ENCODE data around the gene NHS. TPM values are rescaled to one million over a fixed set of nuclear protein-coding genes. Genes with fewer than 3 reads are reported as not detected.

The NHS gene
- total RNA-seq, 2 experiments from 2014 or later = 0.81 to 1.7 TPM

DNA sequence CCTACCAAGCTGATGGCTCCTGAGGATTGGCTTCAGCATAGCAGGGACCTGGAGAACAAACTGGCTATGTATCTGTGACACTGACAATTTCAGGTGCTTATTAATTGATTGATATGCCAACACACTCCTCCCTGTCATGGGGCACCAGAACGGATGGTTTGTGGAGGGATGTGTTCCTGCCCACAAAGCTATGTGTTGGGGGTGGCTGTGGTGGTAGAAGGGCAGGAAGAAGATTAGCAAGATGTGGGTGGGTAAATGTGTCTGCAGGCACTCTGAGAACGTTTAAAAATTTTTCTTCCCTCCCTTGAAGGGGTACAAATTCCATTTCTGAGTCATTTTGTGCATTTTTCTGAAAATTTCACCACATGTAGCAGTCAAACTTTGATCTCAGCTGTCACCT is 307.3 kb downstream of the NHS start:
- ChIA-PET POLR2A (no interaction called here), CTCF (interaction anchor here (1.1 kb wide), 1 partner anchor 91 kb away, joined by 4 read pairs; no protein-coding TSS in a partner anchor)
- Mint-ChIP-seq H3K4me3 (no peak overlapping the region), H3K27ac (peak overlapping the region; percentile 77), H3K9me3 (ENCODE audit: insufficient read depth) (no peaks in the 10 kb centered on the region), H3K36me3 (ENCODE audit: low read depth) (no peaks in the 10 kb centered on the region), H3K27me3 (ENCODE audit: low read depth) (no peaks in the 10 kb centered on the region), H3K4me1 (ENCODE audit: low read depth) (peaks cover 33% of the 10 kb centered on the region)
- peak; percentile 45 for DNase-seq
- ATAC-seq = peak; percentile 42

DNA sequence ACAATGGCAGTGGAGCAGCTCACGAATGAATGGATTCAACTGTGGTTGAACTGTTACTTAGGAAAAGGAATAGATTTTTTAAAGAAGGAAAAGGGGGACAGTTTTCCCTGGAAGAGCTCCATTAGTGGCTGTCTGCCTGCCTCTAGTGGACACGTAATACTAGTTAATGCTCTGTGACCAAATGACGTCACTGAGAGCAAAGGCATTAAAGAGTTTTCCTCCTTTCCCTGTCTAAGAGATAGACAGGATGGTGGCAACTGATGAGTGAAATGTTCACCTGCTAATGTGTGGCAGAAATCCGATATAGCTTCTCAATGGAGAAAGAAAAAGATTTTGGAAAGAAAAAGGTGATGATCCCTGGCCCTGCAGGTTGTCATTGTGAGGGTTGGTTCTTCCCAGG is 310.0 kb downstream of the NHS start:
- no peaks in the 10 kb centered on the region for H3K27me3 Mint-ChIP-seq (ENCODE audit: low read depth)
- H3K27ac Mint-ChIP-seq = no peak overlapping the region
- ChIA-PET POLR2A (interaction anchor here (0.6 kb wide), 1 partner anchor 17 kb away, joined by 3 read pairs; no protein-coding TSS in a partner anchor), CTCF (no interaction called here)
- peaks cover 34% of the 10 kb centered on the region for H3K4me1 Mint-ChIP-seq (ENCODE audit: low read depth)
- no peak for ATAC-seq
- H3K36me3 Mint-ChIP-seq (ENCODE audit: low read depth) = no peaks in the 10 kb centered on the region
- no peak for DNase-seq
- H3K4me3 Mint-ChIP-seq = no peak overlapping the region
- H3K9me3 Mint-ChIP-seq (ENCODE audit: insufficient read depth) = no peaks in the 10 kb centered on the region

DNA sequence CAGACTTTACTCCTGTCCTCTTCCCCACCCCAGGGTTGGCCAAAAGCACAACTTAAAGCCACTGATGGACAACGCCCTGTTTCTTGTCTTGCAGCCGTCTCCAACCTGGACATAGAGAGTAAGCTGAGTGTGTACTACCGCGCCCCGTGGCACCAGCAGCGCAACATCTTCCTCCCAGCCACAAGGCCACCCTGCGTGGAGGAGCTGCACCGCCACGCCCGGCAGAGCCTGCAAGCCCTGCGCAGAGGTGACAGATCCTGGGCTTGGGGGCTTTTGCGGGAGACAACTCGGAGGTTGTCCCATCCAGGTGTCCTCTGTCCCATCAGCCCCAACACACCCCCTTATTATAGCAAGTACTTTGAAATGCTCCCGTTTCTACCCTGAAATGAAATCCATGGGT is 312.6 kb downstream of the NHS start:
- Mint-ChIP-seq H3K27ac (no peak overlapping the region), H3K27me3 (ENCODE audit: low read depth) (no peaks in the 10 kb centered on the region), H3K4me3 (no peak overlapping the region), H3K36me3 (ENCODE audit: low read depth) (no peaks in the 10 kb centered on the region), H3K4me1 (ENCODE audit: low read depth) (peaks cover 17% of the 10 kb centered on the region), H3K9me3 (ENCODE audit: insufficient read depth) (no peaks in the 10 kb centered on the region)
- CTCF ChIA-PET = no interaction called here
- POLR2A ChIA-PET = no interaction called here
- DNase-seq (no peak), ATAC-seq (no peak)

DNA sequence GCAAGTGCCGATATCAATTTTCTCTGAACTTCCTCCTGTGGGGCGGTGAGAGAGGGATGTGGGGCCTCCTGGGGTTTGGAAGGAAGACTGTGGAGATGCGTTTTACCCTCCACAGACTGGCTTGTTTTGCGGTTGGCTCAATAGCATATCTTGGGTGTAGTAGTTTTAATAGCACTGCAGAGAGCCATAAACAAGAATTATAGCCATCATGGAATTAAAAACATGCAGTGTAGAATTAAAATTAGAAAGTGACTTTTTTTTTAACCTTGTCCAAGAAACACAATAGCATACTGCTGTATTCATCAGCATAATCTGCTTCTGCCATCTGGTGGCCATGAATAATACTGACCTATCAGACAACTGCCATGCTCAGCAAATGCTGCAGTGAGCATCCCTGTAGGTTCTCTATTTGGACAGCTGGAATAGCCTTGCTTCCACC is 315.0 kb downstream of the NHS start:
- H3K4me3 Mint-ChIP-seq = no peak overlapping the region
- H3K27me3 Mint-ChIP-seq (ENCODE audit: low read depth) = no peaks in the 10 kb centered on the region
- POLR2A ChIA-PET = no interaction called here
- no peaks in the 10 kb centered on the region for H3K36me3 Mint-ChIP-seq (ENCODE audit: low read depth)
- peak; percentile 71 for ATAC-seq
- peaks cover 3% of the 10 kb centered on the region for H3K4me1 Mint-ChIP-seq (ENCODE audit: low read depth)
- CTCF ChIA-PET = interaction anchor here (0.9 to 1.2 kb wide), 4 partner anchors 30 to 446 kb away, joined by 3 to 9 read pairs (median 4); no protein-coding TSS in a partner anchor
- no peak overlapping the region for H3K27ac Mint-ChIP-seq
- peak; percentile 52 for DNase-seq
- no peaks in the 10 kb centered on the region for H3K9me3 Mint-ChIP-seq (ENCODE audit: insufficient read depth)

DNA sequence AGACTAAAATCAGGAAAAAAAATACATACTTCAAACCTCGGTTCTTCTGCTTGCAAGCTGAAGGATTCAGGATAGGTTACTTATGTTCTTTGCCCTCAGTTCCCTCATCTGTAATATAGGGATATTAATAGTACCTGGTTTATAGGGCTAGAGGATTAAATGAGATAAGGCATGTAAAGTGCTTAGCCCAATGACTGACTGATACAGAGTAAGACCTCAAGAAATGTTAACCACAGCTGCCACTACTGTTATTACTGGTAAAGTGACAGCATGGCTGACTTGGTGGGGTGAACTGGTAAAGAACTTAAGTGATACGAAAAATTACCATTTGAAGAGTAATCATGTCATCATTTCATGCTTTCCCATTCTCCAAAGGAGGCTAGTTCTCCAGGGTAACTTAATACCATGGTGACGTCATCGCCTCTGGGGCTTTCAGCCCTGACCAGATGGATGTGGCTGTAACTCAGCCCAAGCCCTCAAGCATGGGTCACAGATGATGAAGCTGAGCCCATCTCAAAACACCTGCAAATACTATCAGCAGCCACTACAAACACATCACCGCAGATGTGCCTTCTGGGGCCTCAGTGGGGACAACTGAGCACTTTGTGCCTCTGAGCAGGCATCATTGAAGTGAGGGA is 317.8 kb downstream of the NHS start:
- Mint-ChIP-seq H3K9me3 (ENCODE audit: insufficient read depth) (no peaks in the 10 kb centered on the region), H3K4me1 (ENCODE audit: low read depth) (peaks cover 3% of the 10 kb centered on the region), H3K27ac (no peak overlapping the region), H3K27me3 (ENCODE audit: low read depth) (no peaks in the 10 kb centered on the region), H3K36me3 (ENCODE audit: low read depth) (no peaks in the 10 kb centered on the region), H3K4me3 (no peak overlapping the region)
- ATAC-seq = no peak
- POLR2A ChIA-PET = no interaction called here
- no peak for DNase-seq
- CTCF ChIA-PET = no interaction called here

DNA sequence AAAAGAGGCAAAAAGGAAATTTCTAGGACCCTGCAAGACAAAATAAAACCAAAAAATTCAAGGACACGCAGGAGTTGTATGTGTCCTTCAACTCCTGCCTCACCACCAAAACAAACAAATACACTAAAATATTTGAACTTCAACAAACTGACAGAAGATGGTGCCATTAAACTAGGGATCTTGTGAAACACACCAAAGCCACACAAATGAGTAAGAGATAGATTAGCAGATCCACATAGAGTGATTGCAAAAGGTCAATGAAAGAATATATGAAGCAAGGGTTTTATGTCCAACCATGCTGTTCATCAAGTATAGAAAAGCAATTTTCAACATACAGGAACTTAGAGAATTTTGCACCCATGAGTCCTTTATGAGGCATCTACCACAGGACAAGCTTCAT is 322.2 kb downstream of the NHS start:
- no peak for ATAC-seq
- Mint-ChIP-seq H3K9me3 (ENCODE audit: insufficient read depth) (no peaks in the 10 kb centered on the region), H3K27me3 (ENCODE audit: low read depth) (no peaks in the 10 kb centered on the region), H3K36me3 (ENCODE audit: low read depth) (no peaks in the 10 kb centered on the region), H3K27ac (no peak overlapping the region), H3K4me1 (ENCODE audit: low read depth) (no peaks in the 10 kb centered on the region), H3K4me3 (no peak overlapping the region)
- DNase-seq = no peak
- POLR2A ChIA-PET = no interaction called here
- CTCF ChIA-PET = no interaction called here

DNA sequence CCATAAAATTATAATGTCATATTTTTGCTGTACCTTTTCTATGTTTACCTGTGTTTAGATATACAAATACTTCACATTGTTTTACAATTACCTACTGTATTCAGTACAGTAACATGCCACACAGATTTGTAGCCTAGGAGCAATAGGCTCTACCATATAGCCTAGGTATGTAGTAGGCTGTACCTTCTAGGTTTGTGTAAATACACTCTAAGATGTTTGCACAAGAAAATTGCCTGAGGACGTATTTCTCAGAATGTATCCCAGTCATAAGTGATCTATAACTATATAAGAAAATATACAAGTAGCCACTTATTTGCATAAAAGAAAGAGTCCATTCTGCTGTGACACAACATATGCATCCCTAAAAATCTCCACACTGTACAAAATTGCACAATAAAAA is 326.0 kb downstream of the NHS start:
- H3K27me3 Mint-ChIP-seq (ENCODE audit: low read depth) = no peaks in the 10 kb centered on the region
- no peak for DNase-seq
- no peaks in the 10 kb centered on the region for H3K36me3 Mint-ChIP-seq (ENCODE audit: low read depth)
- no peak overlapping the region for H3K4me3 Mint-ChIP-seq
- H3K27ac Mint-ChIP-seq = no peak overlapping the region
- H3K9me3 Mint-ChIP-seq (ENCODE audit: insufficient read depth) = no peaks in the 10 kb centered on the region
- POLR2A ChIA-PET = no interaction called here
- no peaks in the 10 kb centered on the region for H3K4me1 Mint-ChIP-seq (ENCODE audit: low read depth)
- CTCF ChIA-PET = no interaction called here
- no peak for ATAC-seq

DNA sequence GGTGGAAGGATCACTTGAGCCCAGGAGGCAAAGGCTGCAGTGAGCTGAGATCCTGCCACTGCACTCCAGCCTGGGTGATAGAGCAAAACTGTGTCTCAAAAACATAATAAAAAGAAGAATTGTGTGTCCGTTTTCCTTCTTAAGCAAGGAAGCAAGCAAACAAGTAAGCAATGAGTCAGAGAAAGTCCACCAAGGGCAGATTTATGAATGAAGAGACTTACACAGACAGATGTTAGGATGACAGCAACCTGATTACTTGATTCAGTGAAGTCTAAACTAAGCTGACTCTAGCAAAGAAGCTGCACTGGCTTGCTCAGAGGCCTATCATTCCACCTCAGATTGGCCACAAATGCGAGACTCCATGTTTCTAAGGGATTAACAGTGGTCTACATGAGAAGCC is 328.2 kb downstream of the NHS start:
- no peaks in the 10 kb centered on the region for H3K27me3 Mint-ChIP-seq (ENCODE audit: low read depth)
- CTCF ChIA-PET = no interaction called here
- H3K27ac Mint-ChIP-seq = no peak overlapping the region
- no peak for DNase-seq
- no peaks in the 10 kb centered on the region for H3K4me1 Mint-ChIP-seq (ENCODE audit: low read depth)
- no peak for ATAC-seq
- H3K9me3 Mint-ChIP-seq (ENCODE audit: insufficient read depth) = no peaks in the 10 kb centered on the region
- POLR2A ChIA-PET = no interaction called here
- no peak overlapping the region for H3K4me3 Mint-ChIP-seq
- no peaks in the 10 kb centered on the region for H3K36me3 Mint-ChIP-seq (ENCODE audit: low read depth)

DNA sequence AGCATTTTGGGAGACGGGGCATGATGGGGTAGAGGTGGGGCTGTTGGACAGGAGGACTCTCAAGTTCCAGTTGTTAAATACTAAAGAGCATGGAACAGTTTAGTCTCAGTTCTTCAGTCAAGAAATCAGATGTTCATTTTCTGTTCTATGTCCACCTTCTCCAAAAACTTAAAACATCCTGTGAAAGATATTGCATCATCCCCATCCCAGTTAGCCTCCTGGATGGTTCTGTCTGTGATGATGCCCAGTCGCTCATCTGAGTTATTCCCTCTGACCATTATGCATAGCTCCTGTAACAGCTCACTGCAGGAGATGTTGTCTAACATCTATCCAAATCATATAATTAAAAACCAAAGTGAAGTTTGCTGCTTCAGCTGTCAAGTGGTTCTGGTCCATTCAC is 330.2 kb downstream of the NHS start:
- ATAC-seq = no peak
- H3K27me3 Mint-ChIP-seq (ENCODE audit: low read depth) = no peaks in the 10 kb centered on the region
- no peak for DNase-seq
- H3K36me3 Mint-ChIP-seq (ENCODE audit: low read depth) = no peaks in the 10 kb centered on the region
- POLR2A ChIA-PET = interaction anchor here (0.6 kb wide), 1 partner anchor 149 kb away, joined by 3 read pairs; no protein-coding TSS in a partner anchor
- H3K9me3 Mint-ChIP-seq (ENCODE audit: insufficient read depth) = no peaks in the 10 kb centered on the region
- CTCF ChIA-PET = no interaction called here
- H3K4me3 Mint-ChIP-seq = no peak overlapping the region
- H3K4me1 Mint-ChIP-seq (ENCODE audit: low read depth) = no peaks in the 10 kb centered on the region
- H3K27ac Mint-ChIP-seq = no peak overlapping the region

DNA sequence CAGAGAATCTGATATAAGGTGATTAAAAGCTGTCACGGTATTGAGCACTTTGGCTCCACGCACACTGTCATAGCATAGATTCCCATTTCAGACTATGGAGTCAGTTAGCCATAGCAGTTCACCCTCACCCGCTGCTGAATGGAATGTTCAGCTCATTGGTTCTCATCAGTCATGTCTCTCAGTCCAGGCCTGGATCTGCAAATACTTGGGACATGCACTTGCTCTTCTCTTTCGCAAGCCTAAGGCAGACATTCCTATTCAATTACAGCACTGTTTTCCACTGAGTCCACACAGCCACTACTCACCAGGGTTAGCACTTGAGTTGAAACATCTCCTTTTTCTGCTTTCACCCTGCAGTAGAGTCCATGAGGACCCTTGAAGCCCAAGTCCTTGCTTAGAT is 331.7 kb downstream of the NHS start:
- CTCF ChIA-PET = no interaction called here
- ATAC-seq (no peak), DNase-seq (no peak)
- POLR2A ChIA-PET = no interaction called here
- Mint-ChIP-seq H3K27me3 (ENCODE audit: low read depth) (no peaks in the 10 kb centered on the region), H3K27ac (no peak overlapping the region), H3K36me3 (ENCODE audit: low read depth) (no peaks in the 10 kb centered on the region), H3K4me1 (ENCODE audit: low read depth) (no peaks in the 10 kb centered on the region), H3K4me3 (no peak overlapping the region), H3K9me3 (ENCODE audit: insufficient read depth) (no peaks in the 10 kb centered on the region)

DNA sequence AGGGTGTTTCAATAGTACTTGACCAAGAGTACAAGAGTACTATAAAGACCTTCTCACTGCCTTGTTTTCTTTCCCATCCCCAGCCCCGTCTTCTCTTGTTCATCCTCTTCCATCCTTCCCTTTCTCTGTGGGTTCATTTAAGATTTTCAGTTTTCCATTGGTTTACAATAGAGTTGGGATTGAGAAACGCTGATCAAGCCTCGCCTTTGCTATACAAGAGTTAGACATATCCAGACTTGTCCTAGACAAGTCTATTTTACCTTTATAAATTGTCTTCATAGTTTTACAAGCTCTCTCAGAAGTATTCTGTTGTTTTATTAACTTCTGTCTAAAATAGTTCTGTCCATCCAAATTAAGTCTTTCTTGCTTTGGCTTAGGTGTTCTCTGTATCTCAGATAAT is 332.7 kb downstream of the NHS start:
- DNase-seq = no peak
- Mint-ChIP-seq H3K27me3 (ENCODE audit: low read depth) (no peaks in the 10 kb centered on the region), H3K36me3 (ENCODE audit: low read depth) (no peaks in the 10 kb centered on the region), H3K27ac (no peak overlapping the region), H3K9me3 (ENCODE audit: insufficient read depth) (no peaks in the 10 kb centered on the region), H3K4me3 (no peak overlapping the region), H3K4me1 (ENCODE audit: low read depth) (no peaks in the 10 kb centered on the region)
- POLR2A ChIA-PET = no interaction called here
- CTCF ChIA-PET = no interaction called here
- ATAC-seq = no peak

DNA sequence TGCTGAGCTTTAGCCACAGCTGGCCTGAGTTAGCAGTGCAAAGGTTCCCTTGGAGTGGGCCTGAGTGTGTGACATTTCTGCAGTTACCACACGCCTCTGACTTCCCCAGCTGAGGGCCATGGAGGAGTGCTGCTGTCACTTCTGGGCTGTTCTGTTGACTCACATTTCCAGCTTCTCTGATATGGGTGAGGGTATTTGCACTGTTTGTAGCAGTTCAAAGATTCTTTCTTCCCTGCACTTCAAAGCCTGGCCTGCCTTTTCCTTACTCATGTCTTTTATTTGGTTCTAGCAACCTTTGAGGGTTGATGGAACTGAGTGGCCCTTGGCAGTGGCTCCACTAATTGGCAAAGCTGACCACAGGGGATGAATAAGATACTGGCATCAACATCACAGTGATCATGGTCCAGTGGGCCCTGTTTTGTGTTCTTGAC is 335.9 kb downstream of the NHS start:
- H3K27ac Mint-ChIP-seq = no peak overlapping the region
- no peak overlapping the region for H3K4me3 Mint-ChIP-seq
- POLR2A ChIA-PET = no interaction called here
- H3K4me1 Mint-ChIP-seq (ENCODE audit: low read depth) = no peaks in the 10 kb centered on the region
- CTCF ChIA-PET = no interaction called here
- no peak for ATAC-seq
- no peaks in the 10 kb centered on the region for H3K27me3 Mint-ChIP-seq (ENCODE audit: low read depth)
- no peaks in the 10 kb centered on the region for H3K36me3 Mint-ChIP-seq (ENCODE audit: low read depth)
- DNase-seq = no peak
- no peaks in the 10 kb centered on the region for H3K9me3 Mint-ChIP-seq (ENCODE audit: insufficient read depth)

DNA sequence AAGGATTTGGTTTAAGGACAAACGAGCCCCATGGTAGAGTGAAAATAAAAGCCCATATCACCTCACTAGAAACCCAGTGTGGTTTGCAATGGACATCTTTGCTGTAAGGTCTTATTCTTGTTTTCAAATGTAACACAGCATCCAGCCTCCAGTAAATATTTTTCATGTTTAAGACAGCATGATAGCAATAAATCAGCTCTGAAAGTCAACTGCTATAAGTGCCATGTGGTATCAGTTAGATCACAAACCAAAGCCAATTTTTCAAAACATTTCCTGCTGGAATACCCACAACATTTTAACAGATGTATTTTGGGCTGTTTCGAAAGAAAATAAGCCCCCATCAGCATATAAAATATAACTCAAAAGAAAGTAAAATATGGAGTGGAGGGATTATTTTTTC is 338.3 kb downstream of the NHS start:
- Mint-ChIP-seq H3K9me3 (ENCODE audit: insufficient read depth) (no peaks in the 10 kb centered on the region), H3K27ac (no peak overlapping the region), H3K36me3 (ENCODE audit: low read depth) (no peaks in the 10 kb centered on the region), H3K4me1 (ENCODE audit: low read depth) (no peaks in the 10 kb centered on the region), H3K4me3 (no peak overlapping the region), H3K27me3 (ENCODE audit: low read depth) (no peaks in the 10 kb centered on the region)
- DNase-seq (no peak), ATAC-seq (no peak)
- ChIA-PET POLR2A (no interaction called here), CTCF (no interaction called here)
